Sigmoid colon (tissue), 4 donors: ENCODE data around the gene HMBS.

Source experiments
- CTCF ChIP-seq, 4 experiments: fragments of 450-650 bp in 3 of 4; fragments of 200-600 bp in 1 of 4; IDR thresholded peaks; one replicate each; pipeline ENCODE4 v1.5.1; 2016 to 2019; ENCODE audit warnings: antibody characterized with exemption in 4 of 4, mild to moderate bottlenecking in 3 of 4, moderate library complexity in 2 of 4
- POLR2A ChIP-seq, 2 donors: fragments of 450-650 bp; IDR thresholded peaks; one replicate each; pipeline ENCODE4 v1.6.1; 2016; ENCODE audit warnings: antibody characterized with exemption in 2 of 2, mild to moderate bottlenecking in 2 of 2, moderate library complexity in 2 of 2
- POLR2AphosphoS5 ChIP-seq, 4 donors: sonication (generic); formaldehyde crosslinking; IDR thresholded peaks; one replicate each; pipeline ENCODE4 v1.6.1; 2017; ENCODE audit warnings: antibody characterized with exemption in 4 of 4

GRCh38 chr11:119054418-119054817 lies 30.3 kb upstream of the HMBS start:
- no peak for TF ChIP-seq POLR2A (IDR thresholded peaks at IDR 0.05)
- TF ChIP-seq CTCF (IDR thresholded peaks at IDR 0.05), result no peak
- no peak for TF ChIP-seq POLR2AphosphoS5 (IDR thresholded peaks at IDR 0.05)
